HG02759 (cell line): ENCODE measurements around the gene NUBPL.
"Not testable (repeated sequence)": the region's sequence is repeated elsewhere in the genome, so short reads cannot be mapped to it uniquely, and the experiment has no call there.

Experiments used
- ATAC-seq: cut with Tn5 transposase; IDR thresholded peaks from one replicate; pipeline ENCODE4 v1.9.1; 2021; ENCODE audit warnings: mild to moderate bottlenecking, moderate library complexity; ENCODE audit not compliant: unreplicated experiment

The NUBPL gene

GRCh38 chr14:31868096-31868495 is 306.9 kb downstream of the NUBPL start:
- ATAC-seq = not testable (repeated sequence)

- ATAC-seq = no peak
Observed at GRCh38 chr14:31876741-31877140, 315.5 kb downstream of the NUBPL start.

GRCh38 chr14:31877255-31877798 is 316.1 kb downstream of the NUBPL start:
- no peak for ATAC-seq

- no peak for ATAC-seq
Observed at GRCh38 chr14:31879661-31880348, 318.6 kb downstream of the NUBPL start.

GRCh38 chr14:31880935-31881334 is 319.7 kb downstream of the NUBPL start:
- ATAC-seq = no peak

GRCh38 chr14:31881531-31882310 is 320.5 kb downstream of the NUBPL start:
- no peak for ATAC-seq

GRCh38 chr14:31884238-31884637 is 323.0 kb downstream of the NUBPL start:
- ATAC-seq = no peak

- no peak for ATAC-seq
Observed at GRCh38 chr14:31884776-31885379, 323.7 kb downstream of the NUBPL start.

- ATAC-seq = no peak
Observed at GRCh38 chr14:31886156-31886835, 325.1 kb downstream of the NUBPL start.

- no peak for ATAC-seq
Observed at GRCh38 chr14:31887929-31888580, 326.9 kb downstream of the NUBPL start.

- no peak for ATAC-seq
Observed at GRCh38 chr14:31889297-31889696, 328.1 kb downstream of the NUBPL start.

- not testable (repeated sequence) for ATAC-seq
Observed at GRCh38 chr14:31890202-31890601, 329.0 kb downstream of the NUBPL start.

- ATAC-seq = no peak
Observed at GRCh38 chr14:31893221-31893757, 332.1 kb downstream of the NUBPL start.

GRCh38 chr14:31894351-31894750 is 333.1 kb downstream of the NUBPL start:
- no peak for ATAC-seq

GRCh38 chr14:31895206-31895605 is 334.0 kb downstream of the NUBPL start:
- no peak for ATAC-seq

- ATAC-seq = no peak
Observed at GRCh38 chr14:31895646-31896045, 334.4 kb downstream of the NUBPL start.

- ATAC-seq = no peak
Observed at GRCh38 chr14:31897581-31898186, 336.5 kb downstream of the NUBPL start.

GRCh38 chr14:31898838-31899528 is 337.8 kb downstream of the NUBPL start:
- no peak for ATAC-seq

- ATAC-seq = no peak
Observed at GRCh38 chr14:31902002-31902401, 340.8 kb downstream of the NUBPL start.
